Fibroblast of skin of left biceps (primary cell): ENCODE results near the gene NFE2L3.
"Not testable (repeated sequence)": the region's sequence is repeated elsewhere in the genome, so short reads cannot be mapped to it uniquely, and the experiment has no call there.

Experiments
- DNase-seq, 2 experiments: peaks; one replicate each; pipeline ENCODE4 v3.0.0-alpha.2; 2013; ENCODE audit warnings: low read depth in 2 of 2

NFE2L3 gene

DNA sequence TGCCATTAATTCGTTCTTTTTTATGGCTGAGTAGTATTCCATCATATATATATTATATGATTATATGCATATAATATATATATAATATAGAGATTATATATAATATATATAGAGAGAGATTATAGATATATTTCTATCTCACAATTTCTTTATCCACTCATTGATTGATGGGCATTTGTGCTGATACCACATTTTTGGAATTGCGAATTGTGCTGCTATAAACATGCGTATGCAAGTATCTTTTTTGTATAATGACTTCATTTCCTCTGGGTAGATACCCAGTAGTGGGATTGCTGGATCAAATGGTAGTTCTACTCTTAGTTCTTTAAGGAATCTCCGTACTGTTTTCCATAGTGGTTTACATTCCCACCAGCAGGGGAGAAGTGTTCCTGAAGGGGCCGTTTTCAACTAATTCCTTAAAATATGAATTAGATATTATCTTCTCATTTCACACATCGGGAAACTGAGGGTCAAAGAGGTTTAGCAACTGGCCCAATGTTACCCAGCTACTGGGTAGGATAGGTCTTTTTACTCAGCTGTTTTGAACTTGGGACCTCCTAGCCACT, 16.5 kb downstream of the NFE2L3 start:
- DNase-seq = no peak

DNA sequence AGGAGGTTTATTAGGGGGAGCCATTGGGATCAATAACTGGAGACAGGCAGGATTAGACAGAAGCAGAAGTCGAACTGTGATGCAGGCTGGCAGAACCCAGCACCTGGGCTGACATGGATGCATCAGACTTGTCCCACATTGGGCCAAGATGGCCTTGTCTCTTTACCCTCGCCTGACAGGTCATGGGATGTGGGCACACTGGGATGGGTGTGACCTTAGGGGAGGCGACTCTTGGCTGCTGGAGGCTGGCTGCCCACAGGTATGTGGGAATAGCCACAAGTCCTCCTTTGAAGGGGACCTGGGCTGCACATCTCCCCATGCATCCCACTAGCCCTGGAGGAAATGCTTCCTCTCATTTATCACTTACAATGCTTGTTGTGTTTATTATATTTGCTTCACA, 17.3 kb downstream of the NFE2L3 start:
- DNase-seq = no peak

DNA sequence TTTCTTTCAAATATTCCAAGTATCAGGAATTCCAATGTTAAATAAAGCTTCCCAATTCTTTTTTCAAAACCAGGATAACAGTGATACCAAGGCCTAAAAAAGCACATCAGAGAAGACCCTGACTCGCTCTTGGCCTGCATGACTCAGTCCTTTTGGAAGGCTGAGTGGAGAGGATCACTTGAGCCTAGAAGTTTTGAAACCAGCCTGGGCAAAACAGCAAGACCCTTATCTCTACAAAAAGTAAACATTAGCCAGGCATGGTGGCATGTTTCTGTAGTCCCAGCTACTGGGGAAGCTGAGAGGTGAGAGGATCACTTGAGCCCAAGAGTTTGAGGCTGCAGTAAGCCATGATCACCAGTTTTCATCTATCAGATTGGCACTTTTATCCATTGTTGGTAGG, 18.7 kb downstream of the NFE2L3 start:
- DNase-seq = no peak

DNA sequence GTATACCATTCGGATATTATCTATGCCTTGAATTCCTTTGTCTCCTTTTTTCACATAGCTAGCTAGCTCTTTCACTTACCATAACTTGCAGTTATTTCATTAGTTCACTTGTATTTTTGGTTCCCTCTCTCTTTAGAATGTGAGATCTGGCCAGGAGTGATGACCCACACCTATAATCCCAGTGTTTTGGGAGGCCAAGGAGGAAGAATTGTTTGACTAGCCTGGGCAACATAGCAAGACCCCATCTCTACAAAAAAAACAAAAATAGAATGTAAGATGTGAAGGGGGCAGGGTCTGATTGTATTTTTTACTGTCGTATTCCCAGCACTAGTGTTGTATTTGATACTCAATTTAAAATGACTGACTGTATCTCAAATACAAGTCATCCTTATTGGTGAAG, 19.6 kb downstream of the NFE2L3 start:
- DNase-seq = no peak

DNA sequence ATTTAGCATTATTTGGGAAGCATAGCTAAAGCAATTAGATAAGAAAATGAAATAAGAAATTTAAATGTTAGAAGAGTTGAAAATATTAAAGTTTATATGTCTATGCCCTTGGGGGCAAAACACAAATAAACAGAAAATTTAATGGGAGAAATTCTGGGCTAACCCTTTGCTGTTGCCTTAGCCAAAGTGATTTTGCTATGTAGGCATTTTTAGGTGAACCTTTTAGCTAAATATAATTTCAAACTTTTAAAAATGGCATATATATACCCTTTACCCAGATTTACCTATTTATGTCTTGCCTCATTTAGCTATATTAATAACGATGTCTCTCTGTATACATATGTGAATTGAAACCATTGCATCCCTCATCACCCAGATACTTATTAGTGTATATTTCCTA, 20.1 kb downstream of the NFE2L3 start:
- no peak for DNase-seq

DNA sequence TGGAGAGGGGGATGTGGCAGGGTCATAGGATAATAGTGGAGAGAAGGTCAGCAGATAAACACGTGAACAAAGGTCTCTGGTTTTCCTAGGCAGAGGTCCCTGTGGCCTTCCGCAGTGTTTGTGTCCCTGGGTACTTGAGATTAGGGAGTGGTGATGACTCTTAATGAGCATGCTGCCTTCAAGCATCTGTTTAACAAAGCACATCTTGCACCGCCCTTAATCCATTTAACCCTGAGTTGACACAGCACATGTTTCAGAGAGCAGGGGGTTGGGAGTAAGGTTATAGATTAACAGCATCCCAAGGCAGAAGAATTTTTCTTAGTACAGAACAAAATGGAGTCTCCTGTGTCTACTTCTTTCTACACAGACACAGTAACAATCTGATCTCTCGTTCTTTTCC, 23.9 kb downstream of the NFE2L3 start:
- not testable (repeated sequence) for DNase-seq

DNA sequence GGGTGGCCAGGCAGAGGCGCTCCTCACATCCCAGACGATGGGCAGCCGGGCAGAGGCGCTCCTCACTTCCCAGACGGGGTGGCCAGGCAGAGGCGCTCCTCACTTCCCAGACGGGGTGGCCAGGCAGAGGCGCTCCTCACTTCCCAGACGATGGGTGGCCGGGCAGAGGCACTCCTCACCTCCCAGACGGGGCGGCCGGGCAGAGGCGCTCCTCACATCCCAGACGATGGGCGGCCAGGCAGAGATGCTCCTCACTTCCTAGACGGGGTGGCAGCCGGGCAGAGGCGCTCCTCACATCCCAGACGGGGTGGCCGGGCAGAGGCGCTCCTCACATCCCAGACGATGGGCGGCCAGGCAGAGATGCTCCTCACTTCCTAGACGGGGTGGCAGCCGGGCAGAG, 24.7 kb downstream of the NFE2L3 start:
- not testable (repeated sequence) for DNase-seq

DNA sequence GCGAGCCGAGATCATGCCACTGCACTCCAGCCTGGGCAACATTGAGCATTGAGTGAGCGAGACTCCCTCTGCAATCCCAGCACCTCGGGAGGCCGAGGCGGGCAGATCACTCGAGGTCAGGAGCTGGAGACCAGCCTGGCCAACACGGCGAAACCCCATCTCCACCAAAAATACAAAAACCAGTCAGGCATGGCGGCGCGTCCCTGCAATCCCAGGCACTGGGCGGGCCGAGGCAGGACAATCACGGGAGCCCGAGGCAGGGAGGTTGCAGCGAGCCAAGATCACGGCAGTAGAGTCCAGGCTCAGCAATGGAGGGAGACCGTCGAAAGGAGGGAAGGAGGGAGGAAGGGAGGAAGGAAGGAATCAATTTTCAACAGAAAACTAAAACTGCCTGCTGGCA, 25.3 kb downstream of the NFE2L3 start:
- DNase-seq = not testable (repeated sequence)

DNA sequence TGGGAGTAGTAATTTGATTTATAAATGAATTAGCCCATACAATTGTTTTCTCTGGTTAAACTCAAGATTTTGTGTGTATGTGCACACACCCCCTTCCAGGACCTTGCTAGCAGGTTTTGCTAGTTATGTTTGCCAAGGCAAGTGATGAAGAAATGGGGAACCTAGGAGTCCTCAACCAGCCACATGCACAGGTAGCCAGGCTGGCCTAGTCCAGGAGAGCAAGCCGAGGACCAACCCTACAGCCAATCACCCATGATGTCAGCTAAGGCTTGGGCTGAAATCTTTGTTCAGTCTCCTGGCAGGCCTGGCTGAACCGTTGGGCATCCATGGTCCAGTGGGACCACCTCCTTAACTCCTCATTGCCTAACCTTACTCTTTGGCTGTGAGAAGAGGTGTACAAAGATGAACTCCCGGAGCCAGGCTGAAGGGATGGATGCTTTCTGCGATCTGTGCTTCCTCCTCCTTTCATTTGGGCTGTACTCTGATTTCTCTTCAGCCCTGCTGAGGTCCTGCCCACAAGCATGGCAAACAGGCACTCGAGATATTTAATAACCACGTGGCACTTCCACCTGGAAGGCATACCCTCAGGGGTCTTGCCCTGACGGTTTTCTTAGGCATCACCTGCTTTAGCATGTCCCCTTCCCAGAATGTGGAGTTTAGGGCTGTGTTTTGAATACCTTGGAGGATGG, 26.4 kb downstream of the NFE2L3 start:
- DNase-seq = no peak

DNA sequence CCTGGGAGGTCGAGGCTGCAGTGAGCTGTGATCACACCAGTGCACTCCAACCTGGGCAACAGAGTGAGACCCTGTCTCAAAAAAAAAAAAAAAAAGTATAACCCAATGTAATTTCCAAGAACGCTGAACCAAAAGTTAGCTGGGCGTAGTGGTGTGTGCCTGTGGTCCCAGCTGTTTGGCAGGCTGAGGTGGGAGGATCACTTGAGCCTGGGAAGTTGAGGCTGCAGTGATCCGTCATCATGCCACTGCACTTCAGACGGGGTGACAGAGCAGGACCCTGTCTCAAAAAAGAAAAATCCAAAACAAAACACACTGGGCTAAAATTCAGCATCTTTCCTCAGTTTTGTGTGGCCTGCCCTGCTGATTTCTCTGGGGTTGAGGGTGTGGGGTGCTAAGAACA, 27.4 kb downstream of the NFE2L3 start:
- DNase-seq = no peak

DNA sequence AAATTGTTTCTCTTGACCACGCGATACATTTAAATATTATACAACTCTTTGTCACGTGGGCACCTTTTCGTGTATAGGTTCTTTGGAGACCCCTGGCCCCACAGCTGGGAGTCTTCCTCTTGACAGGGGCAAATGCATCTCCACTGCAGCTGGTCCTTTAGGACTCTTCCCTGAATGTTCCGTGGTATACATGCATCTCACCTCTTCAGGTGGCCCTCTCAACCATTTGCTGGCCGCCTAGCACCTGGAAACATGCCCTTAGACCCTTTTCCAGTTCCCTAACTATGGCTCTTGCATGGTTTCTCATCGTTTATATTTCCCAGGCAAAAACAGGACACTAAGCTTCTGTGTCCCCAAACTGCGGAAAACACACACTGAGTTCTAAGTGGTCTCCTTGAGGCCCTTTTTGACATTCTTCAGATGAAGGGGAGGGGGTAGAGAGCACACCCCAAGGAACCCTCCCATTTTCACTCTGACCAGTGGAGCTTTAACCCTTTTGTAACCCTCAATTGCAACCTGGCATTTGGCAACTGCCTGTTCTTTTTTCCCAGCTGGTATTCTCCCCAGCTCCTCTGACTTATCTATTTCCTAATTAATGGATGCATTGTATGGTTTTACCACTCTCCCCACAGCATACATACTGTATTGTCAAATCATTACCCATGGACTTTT, 28.0 kb downstream of the NFE2L3 start:
- DNase-seq = no peak

DNA sequence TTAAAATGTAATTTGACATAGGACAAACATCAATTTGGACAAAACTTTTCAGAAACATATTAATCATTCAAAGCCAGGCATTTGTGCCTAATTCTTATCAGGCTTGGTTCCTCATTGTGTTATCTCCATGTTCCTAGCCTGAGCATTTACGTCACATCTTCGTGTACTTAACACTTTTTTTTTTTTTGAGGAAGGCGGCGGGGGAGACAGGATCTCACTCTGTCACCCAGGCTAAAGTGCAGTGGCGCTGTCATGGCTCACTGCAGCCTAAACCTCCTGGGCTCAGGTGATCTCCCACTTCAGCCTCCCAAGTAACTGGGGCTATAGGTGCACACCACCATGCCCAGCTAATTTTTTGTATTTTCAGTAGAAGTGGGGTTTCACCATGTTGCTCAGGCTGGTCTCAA, 28.8 kb downstream of the NFE2L3 start:
- DNase-seq = no peak

DNA sequence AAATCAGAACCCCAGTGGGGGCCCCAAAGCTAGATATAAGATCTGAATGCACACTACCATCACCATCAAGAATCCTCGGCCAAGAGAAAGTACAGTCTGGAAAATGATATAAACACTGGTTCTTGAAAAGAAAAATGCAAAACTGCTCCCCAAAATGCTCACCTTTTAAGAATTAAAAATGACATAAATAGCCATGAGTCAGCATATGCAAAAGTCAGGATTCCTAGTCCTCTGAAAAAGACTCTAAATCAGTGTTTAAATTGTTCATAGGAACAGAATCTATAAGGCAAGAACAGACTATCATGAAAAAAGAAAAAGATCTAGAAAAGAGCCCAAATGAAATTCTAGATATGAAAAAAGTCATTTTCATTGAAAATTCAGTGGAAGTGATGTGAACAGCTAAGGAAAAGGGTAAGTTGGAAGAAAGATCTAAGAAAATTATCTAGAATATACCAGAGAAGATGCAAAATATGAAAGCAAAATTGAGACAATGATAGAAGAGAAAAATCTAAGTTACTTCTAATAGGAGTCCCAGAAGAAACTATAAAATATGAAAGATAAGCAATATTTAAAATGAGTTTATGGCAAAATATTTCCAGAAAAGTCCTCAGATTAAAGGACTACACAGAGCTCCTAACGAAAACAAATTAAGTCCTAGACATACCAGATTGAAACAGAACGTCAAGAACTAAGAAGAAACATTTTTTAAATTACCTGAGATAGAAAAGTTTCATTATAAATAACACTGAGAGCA, 29.7 kb downstream of the NFE2L3 start:
- DNase-seq = no peak

DNA sequence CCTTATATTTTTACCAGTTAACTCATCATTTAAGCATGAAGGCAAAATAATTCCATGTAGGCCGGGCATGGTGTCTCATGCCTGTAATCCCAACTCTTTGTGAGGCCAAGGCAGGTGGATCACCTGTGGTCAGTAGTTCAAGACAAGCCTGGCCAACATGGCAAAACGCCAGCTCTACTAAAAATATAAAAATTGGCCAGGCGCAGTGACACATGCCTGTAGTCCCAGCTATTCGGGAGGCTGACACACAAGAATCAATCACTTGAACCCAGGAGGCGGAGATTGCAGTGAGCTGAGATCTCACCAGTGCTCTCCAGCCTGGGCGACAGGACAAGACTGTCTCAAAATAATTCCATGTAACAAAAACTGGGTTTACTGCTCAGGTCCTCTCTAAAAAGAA, 30.3 kb downstream of the NFE2L3 start:
- no peak for DNase-seq

DNA sequence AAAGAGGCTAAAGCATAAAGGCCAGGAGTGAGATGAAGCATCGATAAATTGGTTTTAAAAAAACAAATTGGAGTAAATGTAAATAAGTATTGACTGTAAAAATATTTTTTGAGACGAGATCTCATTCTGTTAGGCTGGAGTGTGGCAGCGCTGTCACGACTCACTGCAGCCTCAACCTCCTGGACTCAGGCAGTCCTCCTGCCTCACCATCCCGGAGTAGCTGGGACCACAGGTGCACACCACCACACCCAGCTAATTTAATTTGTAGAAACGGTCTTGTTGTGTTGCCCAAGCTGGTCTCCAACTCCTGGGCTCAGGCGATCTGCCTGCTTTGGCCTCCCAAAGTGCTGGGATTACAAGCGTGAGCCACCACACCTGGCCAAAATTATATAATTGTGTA, 30.7 kb downstream of the NFE2L3 start:
- no peak for DNase-seq

DNA sequence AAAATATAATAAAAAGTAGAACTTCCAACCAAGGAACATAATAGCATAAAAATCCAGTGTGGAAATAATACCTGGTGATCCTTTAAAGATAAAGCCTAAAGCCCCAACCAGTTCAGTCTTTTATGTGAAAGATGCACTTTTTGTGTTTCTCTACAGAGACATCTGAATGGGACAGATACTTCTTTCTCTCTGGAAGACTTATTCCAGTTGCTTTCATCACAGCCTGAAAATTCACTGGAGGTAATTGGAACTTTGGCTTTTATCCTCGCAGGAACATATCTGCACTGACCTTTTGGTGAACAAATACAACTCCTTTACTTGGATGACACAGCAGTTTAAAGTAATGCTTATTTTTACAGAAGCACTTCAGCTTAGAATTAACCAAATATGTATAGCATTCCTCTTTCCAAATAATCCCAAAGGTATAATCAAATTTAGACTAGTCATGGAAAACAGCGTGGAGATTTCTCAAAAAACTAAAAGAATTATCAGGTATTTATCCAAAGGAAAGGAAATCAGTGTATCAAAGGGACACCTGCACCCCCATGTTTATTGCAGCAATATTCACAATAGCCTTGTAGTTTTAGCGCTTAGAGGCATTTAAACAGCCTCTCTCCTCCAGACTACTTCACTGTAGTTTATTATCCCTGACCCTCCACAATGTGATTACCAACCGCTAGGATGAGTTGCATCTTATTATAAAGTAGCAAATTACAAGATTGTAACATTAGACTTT, 31.7 kb downstream of the NFE2L3 start:
- DNase-seq = no peak

DNA sequence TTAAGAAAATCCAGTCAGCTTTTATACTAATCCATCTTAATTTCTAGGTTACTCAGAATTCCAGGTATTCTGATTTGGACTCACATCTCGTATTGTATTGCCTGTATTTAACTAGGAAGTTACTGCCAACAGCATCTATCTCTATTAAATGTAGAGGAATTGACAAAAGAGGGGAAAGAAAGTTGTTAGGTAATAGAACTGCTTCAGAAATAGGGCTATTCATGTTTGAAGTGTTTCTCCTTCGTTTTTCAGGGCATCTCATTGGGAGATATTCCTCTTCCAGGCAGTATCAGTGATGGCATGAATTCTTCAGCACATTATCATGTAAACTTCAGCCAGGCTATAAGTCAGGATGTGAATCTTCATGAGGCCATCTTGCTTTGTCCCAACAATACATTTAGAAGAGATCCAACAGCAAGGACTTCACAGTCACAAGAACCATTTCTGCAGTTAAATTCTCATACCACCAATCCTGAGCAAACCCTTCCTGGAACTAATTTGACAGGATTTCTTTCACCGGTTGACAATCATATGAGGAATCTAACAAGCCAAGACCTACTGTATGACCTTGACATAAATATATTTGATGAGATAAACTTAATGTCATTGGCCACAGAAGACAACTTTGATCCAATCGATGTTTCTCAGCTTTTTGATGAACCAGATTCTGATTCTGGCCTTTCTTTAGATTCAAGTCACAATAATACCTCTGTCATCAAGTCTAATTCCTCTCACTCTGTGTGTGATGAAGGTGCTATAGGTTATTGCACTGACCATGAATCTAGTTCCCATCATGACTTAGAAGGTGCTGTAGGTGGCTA, 32.5 kb downstream of the NFE2L3 start:
- not testable (repeated sequence) for DNase-seq

DNA sequence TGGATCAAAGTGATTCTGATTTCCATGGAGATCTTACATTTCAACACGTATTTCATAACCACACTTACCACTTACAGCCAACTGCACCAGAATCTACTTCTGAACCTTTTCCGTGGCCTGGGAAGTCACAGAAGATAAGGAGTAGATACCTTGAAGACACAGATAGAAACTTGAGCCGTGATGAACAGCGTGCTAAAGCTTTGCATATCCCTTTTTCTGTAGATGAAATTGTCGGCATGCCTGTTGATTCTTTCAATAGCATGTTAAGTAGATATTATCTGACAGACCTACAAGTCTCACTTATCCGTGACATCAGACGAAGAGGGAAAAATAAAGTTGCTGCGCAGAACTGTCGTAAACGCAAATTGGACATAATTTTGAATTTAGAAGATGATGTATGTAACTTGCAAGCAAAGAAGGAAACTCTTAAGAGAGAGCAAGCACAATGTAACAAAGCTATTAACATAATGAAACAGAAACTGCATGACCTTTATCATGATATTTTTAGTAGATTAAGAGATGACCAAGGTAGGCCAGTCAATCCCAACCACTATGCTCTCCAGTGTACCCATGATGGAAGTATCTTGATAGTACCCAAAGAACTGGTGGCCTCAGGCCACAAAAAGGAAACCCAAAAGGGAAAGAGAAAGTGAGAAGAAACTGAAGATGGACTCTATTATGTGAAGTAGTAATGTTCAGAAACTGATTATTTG, 33.3 kb downstream of the NFE2L3 start:
- no peak for DNase-seq

DNA sequence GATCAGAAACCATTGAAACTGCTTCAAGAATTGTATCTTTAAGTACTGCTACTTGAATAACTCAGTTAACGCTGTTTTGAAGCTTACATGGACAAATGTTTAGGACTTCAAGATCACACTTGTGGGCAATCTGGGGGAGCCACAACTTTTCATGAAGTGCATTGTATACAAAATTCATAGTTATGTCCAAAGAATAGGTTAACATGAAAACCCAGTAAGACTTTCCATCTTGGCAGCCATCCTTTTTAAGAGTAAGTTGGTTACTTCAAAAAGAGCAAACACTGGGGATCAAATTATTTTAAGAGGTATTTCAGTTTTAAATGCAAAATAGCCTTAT, 33.8 kb downstream of the NFE2L3 start:
- no peak for DNase-seq
